Measurements from ENCODE around the gene LYPD4.
"Not testable (repeated sequence)": the region's sequence is repeated elsewhere in the genome, so short reads cannot be mapped to it uniquely, and the experiment has no call there.

The LYPD4 gene

GRCh38 chr19:41799444-41800000 is 45.0 kb downstream of the LYPD4 start:
- no peak for DNase-seq (ENCODE audit: low read depth)

GRCh38 chr19:41796901-41797300 is 47.6 kb downstream of the LYPD4 start:
- no peak for DNase-seq (ENCODE audit: low read depth)

- no peak for DNase-seq (ENCODE audit: low read depth)
Measured at GRCh38 chr19:41796362-41796761, 48.1 kb downstream of the LYPD4 start, which contains the start of gene CEACAM3. CEACAM3 (plus strand) TSS chr19:41796587; CDS start chr19:41796678, 91 bp downstream.

- no peak for DNase-seq (ENCODE audit: low read depth)
Measured at GRCh38 chr19:41795031-41795461, 49.4 kb downstream of the LYPD4 start.

GRCh38 chr19:41793414-41793727 is 51.1 kb downstream of the LYPD4 start:
- no peak for DNase-seq (ENCODE audit: low read depth)

- DNase-seq (ENCODE audit: low read depth): no peak
Measured at GRCh38 chr19:41792513-41793413, 51.7 kb downstream of the LYPD4 start.

- DNase-seq (ENCODE audit: low read depth): not testable (repeated sequence)
Measured at GRCh38 chr19:41789053-41789452, 55.4 kb downstream of the LYPD4 start.

GRCh38 chr19:41788518-41788917 is 56.0 kb downstream of the LYPD4 start:
- not testable (repeated sequence) for DNase-seq (ENCODE audit: low read depth)
